ENCODE data around the gene MAEA.

DNA sequence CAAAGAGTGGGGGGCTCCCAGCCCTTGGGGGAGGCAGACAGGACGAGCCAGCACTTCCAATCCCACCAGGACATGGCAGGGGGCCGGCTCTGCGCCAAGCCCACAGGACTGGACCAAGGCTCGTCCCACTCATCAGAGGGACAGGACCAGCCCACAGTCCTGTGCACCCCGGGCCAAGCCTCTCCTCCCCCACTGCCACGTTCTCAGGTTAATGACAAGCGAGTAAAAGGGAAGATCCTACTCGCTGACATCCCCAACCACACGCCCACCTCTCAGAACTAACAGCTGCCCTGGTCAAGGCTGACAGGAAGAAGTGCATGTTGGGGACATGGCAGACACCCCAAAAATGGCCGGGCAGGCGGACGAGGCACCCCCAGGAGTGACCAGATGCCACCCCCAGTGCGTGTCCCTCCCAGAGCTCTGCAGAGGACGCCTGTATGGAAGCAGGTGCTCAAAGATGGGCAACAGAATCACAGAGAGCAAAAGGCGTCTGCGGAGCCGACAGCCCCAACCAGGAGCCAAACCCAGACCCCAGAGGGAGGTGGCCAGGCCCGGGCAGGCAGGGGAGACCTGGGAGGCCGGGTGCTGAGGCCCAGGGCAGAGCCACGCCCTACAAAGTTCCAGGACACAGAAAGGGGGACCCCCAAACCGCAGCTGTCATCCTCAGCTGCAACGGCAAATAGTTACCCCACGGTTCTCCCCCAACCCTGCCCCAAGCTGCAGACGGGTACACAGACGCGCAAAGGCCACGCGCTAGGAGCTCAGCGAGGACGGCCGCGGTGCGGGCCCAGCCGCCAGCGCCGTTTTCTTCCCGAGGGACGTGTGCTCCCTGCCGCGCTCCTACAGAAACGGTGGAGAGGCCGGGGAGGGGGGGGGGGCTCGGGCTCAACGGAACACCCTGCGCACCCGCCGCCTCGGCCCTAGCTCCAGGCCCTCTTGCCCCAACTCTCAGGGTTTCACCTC, 42.5 kb upstream of the MAEA start:
- TF ChIP-seq, protein P1, sequence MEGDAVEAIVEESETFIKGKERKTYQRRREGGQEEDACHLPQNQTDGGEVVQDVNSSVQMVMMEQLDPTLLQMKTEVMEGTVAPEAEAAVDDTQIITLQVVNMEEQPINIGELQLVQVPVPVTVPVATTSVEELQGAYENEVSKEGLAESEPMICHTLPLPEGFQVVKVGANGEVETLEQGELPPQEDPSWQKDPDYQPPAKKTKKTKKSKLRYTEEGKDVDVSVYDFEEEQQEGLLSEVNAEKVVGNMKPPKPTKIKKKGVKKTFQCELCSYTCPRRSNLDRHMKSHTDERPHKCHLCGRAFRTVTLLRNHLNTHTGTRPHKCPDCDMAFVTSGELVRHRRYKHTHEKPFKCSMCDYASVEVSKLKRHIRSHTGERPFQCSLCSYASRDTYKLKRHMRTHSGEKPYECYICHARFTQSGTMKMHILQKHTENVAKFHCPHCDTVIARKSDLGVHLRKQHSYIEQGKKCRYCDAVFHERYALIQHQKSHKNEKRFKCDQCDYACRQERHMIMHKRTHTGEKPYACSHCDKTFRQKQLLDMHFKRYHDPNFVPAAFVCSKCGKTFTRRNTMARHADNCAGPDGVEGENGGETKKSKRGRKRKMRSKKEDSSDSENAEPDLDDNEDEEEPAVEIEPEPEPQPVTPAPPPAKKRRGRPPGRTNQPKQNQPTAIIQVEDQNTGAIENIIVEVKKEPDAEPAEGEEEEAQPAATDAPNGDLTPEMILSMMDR (IDR thresholded peaks at IDR 0.05) = no peak
- TF ChIP-seq POLR2A (IDR thresholded peaks at IDR 0.05) = no peak
- no peak for TF ChIP-seq EP300 (IDR thresholded peaks at IDR 0.05)

Data from tibial nerve (tissue), 4 donors.